Adipose tissue (tissue), 3 donors: ENCODE data around the gene SLC9A4. TPM values are rescaled to one million over a fixed set of nuclear protein-coding genes. Genes with fewer than 3 reads are reported as not detected.

Source experiments
- H3K27ac ChIP-seq: one replicate; pipeline ENCODE4 v1.5.1; 2013; ENCODE audit warnings: low read depth, low read length
- WGBS, 3 donors: extraction: QIAGEN DNeasy Blood & Tissue Kit; methylation state at CpG; one replicate each; pipeline ENCODE4 v1.1.7; 2013; 5-methylcytosine and 5-hydroxymethylcytosine counted together
- polyA plus RNA-seq, 3 donors: library from polyadenylated mRNA; stranded (reverse); fragments of 200-250 nt; gene quantifications; one replicate each; pipeline ENCODE4 v1.2.3, GENCODE V29; 2013
- donor health status: healthy with polysubstance abuse.
- donor health status: Bipolar disorder and iron deficiency.
- donor health status: healthy.

Gene SLC9A4, protein sequence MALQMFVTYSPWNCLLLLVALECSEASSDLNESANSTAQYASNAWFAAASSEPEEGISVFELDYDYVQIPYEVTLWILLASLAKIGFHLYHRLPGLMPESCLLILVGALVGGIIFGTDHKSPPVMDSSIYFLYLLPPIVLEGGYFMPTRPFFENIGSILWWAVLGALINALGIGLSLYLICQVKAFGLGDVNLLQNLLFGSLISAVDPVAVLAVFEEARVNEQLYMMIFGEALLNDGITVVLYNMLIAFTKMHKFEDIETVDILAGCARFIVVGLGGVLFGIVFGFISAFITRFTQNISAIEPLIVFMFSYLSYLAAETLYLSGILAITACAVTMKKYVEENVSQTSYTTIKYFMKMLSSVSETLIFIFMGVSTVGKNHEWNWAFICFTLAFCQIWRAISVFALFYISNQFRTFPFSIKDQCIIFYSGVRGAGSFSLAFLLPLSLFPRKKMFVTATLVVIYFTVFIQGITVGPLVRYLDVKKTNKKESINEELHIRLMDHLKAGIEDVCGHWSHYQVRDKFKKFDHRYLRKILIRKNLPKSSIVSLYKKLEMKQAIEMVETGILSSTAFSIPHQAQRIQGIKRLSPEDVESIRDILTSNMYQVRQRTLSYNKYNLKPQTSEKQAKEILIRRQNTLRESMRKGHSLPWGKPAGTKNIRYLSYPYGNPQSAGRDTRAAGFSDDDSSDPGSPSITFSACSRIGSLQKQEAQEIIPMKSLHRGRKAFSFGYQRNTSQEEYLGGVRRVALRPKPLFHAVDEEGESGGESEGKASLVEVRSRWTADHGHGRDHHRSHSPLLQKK
- 1 to 10 TPM in 1 of 3 donors, under 1 TPM in 2; 0.01 to 1.8 (median 0.11) TPM for polyA plus RNA-seq

DNA sequence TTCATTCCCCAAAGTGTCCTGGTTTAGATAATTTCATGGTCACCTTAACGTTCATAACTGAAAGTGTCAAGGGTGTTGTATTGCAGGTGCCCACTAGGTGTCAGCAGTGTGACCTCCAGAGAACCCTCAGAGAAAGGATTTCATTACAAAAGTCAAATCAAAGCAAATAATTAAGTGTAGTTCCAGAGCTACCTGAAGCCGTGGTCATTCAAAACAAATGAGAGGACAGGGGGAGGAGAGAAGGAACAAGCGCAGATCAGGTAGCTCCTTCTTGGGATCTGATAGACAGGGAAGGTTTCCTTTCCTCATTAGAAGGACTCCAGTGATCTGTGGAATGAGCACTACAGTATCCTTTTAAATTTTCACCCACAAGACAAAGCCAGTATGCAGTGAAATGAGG lies at the start of gene SLC9A4:
Gene SLC9A4 (plus strand): TSS at position 207 of the 400 bp plus-strand sequence. CDS start 534 bp downstream, outside the sequence.
- no peak within 1 kb of the TSS for H3K27ac ChIP-seq
- 2 to 9% (median 6%) methylated on average over 3 of the region's 3 CpGs for WGBS, 3 donors

DNA sequence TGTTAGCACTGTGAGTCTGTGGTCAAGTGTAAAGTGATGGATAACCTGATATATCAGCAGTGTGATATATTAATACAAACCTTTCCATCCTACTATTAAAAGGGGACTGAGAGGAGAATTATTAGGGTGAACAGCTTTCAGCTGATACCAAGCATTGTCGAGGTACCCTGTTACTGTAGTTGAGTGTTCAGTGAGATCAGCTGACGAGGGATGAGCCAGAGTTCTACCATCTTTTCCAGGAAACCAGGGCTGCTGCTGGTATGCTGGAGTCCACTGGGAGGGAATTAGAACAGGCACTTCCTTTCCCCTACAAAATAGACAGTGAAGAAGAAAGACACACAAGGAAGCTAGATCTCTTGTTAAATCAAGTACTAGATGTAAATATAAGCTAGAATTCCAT lies 49.7 kb upstream of the SLC9A4 start:
- WGBS, 3 donors = 73 to 81% (median 78%) methylated on average over 2 of the region's 2 CpGs
- no peak overlapping the region for H3K27ac ChIP-seq

DNA sequence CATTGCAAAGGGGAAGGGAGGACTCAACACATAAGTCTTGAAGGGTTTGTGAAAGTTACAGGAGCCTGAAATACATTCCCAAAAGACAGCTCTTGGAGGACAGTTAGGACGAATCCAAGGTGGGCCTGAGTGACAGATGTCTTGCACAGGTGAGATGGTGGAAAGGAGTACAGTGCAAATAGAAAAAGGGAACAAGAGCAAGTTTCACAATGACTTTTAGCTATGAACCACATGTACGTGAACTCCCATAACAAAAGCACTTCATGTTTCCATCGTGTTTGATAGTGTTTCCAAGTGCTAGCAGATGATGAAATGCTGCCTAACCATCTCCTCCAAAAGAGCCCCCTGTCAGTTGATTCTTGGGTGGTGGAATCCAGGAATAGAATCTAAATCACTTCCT lies 48.3 kb upstream of the SLC9A4 start:
- no peak overlapping the region for H3K27ac ChIP-seq
- WGBS, 3 donors = 43 to 59% (median 54%) methylated on average over 3 of the region's 3 CpGs

DNA sequence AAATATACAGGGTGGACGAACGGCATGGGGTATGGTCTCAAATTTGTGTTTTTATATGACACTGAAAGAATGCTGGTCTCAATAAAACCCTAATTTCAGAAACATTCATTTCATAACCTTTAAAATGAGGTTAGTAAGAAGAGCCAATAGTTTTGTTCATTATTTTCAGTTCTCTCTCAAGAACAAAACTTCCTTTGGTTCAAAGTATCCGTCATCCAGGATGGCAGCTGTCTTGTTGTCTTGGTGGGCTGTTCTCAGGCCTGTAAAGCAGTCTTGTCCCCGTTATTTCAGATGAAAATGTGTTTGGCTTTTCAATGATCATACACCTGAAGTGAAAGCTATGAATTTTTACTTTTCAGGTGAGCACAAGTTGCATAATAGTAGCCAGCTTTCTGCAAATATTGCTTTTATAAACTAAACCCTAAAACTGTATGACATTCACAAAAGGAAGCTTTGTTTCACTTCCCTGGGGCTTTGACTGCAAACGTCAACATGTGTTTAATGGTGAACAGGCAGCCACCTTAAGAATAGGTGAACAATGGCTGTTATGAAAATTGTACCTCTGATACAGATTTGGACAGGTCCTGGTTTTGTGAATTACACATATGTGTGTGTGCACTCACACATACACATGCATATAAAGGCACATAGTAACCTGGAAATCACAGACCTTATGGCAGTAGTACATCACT lies 47.4 kb upstream of the SLC9A4 start:
- 48 to 59% (median 50%) methylated on average over 5 of the region's 5 CpGs for WGBS, 3 donors
- H3K27ac ChIP-seq = no peak overlapping the region

DNA sequence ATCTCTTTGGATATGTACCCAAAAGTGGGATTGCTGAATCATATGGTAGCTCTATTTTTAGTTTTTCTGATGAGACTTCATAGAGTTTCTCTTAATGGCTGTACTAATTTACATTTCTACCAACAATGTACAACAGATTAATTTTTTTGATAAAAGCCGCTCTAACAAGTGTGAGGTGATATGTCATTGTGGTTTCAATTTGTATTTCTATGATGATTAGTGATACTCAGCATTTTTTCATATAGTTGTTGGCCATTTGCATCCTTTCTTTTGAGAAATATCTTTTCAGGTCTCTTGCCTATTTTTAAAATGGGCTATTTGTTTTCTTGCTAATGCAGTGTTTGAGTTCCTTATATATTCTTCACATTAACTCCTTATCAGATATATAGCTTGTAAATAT lies 45.8 kb upstream of the SLC9A4 start:
- 35 to 53% (median 45%) methylated on average over 1 of the region's 1 CpG for WGBS, 3 donors
- no peak overlapping the region for H3K27ac ChIP-seq

DNA sequence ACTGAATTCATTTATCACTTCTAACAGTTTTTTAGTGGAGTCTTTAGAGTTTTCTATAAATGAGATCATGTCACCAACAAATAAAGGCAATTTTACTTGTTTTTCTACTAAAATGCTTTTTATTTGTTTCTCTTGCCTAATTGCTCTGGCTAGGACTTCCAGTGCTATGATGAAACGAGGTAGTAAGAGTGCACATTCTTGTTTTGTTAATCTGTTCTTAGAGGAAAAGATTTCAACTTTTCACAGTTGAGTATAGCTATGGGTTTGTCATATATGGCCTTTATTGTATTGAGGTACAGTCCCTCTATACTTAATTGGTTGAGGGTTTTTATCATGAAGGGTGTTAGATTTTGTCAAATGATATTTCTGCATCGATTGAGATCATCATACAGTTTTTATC lies 44.5 kb upstream of the SLC9A4 start:
- 60 to 76% (median 65%) methylated on average over 2 of the region's 2 CpGs for WGBS, 3 donors

DNA sequence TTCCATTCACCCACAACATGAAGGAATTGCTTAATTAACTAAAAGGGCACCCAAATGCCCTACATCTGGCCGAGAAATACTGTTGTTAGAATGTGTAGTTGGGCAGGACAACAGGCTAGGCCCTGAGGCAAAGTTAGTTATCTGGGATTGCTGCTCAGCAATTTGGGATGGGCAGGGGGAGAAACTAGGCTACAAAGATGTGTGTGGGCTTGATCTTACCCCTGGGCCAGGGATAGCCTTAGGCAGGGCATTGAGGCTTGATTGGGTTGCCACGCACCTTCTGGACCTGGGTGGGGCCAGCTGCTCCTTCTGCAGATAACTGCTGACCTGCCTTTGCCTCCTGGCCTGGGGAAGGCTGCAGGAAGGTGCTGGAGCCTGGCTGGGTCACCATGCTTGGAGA lies 40.6 kb upstream of the SLC9A4 start:
- no peak overlapping the region for H3K27ac ChIP-seq
- 86 to 92% (median 92%) methylated on average over 2 of the region's 2 CpGs for WGBS, 3 donors

More for the DNA sequence above, 44.5 kb upstream of the SLC9A4 start:
- H3K27ac ChIP-seq = no peak overlapping the region

DNA sequence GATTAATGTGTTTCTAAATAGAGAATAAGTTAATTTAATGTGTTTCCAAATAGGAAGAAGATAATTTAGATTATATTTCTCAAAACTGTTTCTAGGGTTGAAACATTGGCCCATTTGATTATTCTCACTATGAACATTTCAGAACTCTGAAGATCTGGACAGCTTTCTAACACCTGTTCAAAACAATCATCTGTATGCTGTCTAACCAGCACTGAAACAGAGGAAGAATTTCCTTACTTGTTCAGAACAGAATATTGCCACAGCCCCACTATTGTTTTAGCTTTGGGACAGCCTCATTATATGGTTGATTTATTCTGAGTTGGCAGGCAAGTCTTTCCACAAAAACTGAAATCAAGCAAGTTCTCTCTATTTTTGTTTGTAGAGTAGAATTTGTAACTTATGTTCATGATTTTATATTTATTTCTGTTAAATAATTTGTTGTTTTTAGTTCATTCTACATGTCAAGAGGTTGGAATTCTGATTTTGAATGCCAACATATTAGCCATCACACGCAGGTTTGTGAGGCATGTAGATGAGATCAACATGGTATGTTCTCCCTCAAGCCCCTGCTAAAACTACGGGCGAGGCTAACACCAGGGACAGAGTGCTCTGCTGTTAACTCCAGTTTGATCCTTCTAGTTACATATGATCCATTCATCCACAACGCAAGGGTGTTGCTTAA lies 38.9 kb upstream of the SLC9A4 start:
- H3K27ac ChIP-seq = no peak overlapping the region
- 91 to 97% (median 95%) methylated on average over 4 of the region's 4 CpGs for WGBS, 3 donors

DNA sequence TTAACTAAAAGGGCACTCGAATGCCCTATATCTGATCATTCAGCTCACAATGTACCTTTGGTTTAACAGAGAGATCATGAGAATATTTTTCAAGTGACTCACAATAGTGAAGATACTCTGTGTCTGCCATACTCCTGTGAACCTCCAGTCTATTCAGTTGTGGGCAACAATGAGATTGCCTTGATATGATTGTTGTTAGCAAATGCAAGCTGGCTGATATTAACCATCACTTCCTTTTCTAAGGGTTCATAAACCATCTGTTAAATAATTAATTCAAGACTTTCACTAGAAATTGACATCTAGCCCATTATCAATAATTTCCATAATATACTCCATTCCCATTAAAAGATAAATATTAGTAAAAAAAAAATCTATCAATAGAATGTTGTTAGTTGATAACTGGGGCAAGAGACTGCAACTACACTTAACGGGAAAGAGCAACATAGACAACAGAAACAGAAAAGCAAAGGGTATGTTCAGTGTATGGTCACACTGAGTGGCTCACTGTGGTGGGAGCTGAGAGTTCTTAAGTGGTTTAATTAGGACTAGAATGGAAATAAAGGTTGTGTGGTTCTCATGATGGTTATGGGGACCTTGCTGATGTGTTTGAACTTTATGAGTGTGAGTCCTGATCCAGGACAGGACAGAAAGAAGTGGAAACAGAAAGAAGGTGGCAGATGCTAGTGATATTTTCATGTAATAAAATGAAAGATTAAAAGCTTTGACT lies 38.2 kb upstream of the SLC9A4 start:
- 88 to 95% (median 95%) methylated on average over 2 of the region's 2 CpGs for WGBS, 3 donors
- H3K27ac ChIP-seq = no peak overlapping the region

DNA sequence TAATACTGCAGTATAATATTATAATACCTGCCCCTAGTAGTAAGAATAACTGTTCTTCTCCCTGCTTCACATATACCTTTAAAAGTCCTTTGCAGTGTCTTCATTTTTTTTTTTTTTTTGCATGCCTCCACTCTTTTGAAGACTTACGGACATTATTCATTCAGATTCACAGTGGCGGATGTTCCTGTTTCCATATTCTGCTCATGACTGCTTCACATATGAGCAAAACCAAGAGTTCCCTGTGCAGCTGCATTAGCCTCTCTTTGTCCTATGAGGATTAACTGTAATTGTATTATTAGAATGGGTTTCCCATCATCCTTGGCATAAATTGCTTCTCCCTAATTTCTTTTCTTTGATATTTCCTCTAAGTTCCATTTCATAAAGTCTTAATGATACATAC lies 37.3 kb upstream of the SLC9A4 start:
- WGBS, 3 donors = 72 to 84% (median 81%) methylated on average over 2 of the region's 2 CpGs
- no peak overlapping the region for H3K27ac ChIP-seq

DNA sequence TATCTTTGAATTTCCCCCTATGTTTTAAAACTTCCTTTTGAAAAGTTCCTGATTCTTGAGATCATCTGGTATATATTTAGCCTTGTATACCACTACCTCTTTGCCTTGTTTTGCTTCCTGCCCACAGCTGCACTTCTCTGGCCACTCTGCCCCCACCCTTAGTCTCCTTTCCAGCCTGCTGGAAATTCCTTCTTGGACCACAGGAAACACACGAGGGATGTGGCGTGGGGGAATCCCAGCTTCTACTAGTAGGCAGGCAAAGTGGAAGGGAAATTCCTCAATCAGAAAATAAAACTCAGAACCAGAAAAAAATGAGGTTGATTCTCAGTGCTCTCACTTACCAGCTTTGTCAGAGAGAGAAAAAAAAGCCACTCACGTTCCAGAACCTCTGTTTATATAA lies 36.7 kb upstream of the SLC9A4 start:
- no peak overlapping the region for H3K27ac ChIP-seq

DNA sequence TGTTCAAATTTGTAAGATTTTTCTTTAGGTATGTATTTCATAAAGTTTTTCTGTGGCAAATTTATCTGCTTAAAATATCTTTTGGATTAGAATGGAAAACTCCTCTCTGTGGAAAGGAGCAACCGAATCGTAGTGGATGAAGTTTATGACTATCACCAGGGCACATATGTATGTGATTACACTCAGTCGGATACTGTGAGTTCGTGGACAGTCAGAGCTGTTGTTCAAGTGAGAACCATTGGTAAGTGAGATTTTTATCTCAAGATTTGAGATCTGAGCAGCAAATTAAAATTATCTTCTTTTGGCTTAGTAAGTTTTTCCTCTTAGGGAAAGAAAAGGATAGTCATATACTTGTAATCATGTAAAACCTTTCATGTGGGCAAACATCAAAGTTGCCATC lies 35.9 kb upstream of the SLC9A4 start:
- WGBS, 3 donors = 73 to 84% (median 80%) methylated on average over 4 of the region's 4 CpGs
- H3K27ac ChIP-seq = no peak overlapping the region

More for the DNA sequence above, 36.7 kb upstream of the SLC9A4 start:
- 11 to 34% (median 14%) methylated on average over 3 of the region's 3 CpGs for WGBS, 3 donors

DNA sequence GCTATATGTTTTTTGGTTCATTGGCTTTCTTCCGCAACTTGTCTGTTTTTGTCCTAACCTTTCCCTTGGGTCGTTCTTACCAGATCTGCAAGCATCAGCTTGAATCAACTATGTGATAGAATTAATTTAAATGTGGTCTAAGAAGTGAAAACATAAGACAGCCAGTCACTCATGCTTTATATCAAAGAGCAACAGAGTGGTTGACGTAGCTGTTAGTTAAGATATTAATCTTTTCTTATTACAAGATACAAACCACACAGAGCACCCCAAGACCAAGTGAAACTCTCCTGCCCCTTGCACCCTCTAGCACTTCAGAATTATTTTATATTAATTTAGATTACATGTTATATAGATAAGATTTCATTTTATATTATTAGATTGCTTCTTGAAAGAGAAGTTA lies 34.9 kb upstream of the SLC9A4 start:
- no peak overlapping the region for H3K27ac ChIP-seq
- WGBS, 3 donors = 82 to 89% (median 87%) methylated on average over 3 of the region's 3 CpGs

DNA sequence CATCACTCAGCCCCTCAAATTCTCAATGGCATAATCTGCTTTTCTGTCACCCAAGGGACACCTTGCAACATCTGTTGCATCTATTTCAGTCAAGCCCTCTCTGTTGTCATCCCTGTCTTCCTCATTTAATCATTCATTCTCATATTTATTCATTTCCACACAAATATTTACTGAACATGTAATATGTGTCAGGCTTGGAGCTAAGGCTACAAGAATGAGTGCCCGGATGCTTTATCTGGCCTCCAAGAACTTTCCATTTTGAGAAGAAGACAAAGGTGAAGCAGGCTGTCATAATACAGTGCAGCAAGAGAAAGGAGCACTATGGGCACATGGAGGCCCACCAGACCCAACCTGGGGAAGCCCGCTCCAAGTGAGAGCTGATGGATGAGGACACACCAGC lies 34.4 kb upstream of the SLC9A4 start:
- no peak overlapping the region for H3K27ac ChIP-seq
- 92 to 93% (median 92%) methylated on average over 2 of the region's 2 CpGs for WGBS, 3 donors

DNA sequence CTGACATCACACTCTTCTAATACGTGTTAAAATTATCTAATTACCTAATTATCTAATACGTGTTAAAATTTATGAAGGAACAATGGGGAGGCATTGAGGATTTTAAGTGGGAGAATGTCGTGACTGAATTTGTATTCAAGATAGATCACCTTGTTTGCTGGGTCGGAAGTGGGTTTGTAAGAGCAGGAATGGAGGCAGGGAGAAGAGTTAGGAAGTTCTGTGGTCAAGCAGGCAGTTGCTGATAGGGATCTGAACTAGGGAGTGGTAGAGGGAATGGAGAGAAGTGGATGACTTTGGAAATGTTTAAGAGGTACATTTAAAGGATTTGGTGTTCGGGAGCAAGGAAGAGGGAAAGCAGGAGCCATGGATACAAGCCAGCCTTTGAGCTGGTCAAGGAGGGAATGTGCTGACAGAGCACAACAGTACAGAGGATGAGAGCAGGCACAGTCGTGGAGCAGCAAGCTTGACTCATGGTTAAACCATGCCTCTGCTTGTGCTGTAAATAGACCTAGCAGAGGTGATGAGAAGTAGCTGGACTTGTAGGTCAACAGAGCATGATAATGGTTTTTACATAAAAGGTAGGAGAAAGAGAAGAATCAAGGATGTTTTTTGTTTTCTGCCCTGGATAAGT lies 33.8 kb upstream of the SLC9A4 start:
- no peak overlapping the region for H3K27ac ChIP-seq
- 53 to 64% (median 63%) methylated on average over 6 of the region's 6 CpGs for WGBS, 3 donors

DNA sequence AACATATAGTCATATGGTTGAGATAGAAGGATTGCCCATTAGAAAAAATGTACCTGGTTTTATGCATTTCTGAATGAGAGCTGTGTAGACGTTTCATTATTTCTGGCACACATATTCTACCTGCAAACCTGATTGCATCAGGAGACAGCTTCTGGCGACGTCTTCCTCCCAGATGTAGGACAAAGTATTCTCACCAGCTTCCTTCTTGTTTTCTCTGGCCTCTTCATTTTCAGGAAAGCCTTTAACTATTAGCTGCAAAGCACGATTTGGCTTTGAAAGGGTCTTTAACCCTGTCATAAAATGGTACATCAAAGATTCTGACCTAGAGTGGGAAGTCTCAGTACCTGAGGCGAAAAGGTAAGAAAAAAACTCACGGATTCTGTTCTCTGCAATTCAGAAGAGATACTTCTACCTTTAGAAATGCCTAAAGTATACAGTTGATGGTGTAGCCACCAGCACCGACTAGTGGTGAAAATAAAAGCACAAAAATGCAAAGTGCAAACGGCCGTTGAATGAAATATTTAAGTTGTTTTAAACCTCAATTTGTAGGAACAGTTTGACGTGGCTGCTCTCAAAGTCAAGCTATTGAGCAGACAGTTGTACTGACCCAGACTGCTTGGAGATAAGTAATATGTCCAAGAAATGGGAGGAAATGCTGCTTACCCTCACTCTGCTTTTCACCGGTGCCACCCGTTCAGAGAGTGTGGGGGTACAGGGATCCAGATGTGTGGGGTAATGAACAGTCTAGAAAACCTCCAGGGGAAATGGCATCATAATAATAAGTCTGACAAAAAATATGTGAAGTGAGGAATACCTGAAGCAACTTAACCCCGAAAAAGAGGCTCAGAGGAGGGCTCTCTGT lies 29.8 kb upstream of the SLC9A4 start:
- no peak overlapping the region for H3K27ac ChIP-seq
- 23 to 28% (median 26%) methylated on average over 13 of the region's 13 CpGs for WGBS, 3 donors

DNA sequence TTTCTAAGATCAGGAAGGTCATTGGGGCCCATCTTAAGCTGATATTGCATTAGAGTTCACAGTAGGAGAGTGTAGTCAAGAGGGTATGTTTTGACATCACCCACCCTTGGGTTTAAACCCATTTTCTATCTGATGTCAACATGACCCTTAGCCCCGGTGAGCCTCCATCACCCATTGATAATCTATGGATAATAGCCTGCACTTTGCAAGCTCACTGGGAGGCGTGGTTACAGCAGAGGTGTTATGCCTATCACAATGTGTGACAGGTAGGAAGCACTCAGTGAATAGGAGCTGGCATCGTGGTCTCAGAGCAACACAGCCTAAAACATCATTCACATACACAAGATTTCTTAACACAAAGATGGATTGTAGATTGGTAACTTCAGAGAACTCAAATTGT lies 28.8 kb upstream of the SLC9A4 start:
- H3K27ac ChIP-seq = no peak overlapping the region
- 65 to 86% (median 80%) methylated on average over 3 of the region's 3 CpGs for WGBS, 3 donors
